GM10266 (cell line): ENCODE measurements around the gene CTPS2.

ENCODE experiments used
- DNase-seq: peaks from one replicate; pipeline ENCODE4 v3.0.0; 2012; ENCODE audit errors: extremely low spot score
- CTCF ChIP-seq: IDR thresholded peaks from 2 replicates; pipeline ENCODE4 v1.5.1; 2012; ENCODE audit warnings: mild to moderate bottlenecking, low read depth; ENCODE audit not compliant: control insufficient read depth, insufficient read depth; ENCODE audit errors: missing control alignments

CTPS2 gene

DNA sequence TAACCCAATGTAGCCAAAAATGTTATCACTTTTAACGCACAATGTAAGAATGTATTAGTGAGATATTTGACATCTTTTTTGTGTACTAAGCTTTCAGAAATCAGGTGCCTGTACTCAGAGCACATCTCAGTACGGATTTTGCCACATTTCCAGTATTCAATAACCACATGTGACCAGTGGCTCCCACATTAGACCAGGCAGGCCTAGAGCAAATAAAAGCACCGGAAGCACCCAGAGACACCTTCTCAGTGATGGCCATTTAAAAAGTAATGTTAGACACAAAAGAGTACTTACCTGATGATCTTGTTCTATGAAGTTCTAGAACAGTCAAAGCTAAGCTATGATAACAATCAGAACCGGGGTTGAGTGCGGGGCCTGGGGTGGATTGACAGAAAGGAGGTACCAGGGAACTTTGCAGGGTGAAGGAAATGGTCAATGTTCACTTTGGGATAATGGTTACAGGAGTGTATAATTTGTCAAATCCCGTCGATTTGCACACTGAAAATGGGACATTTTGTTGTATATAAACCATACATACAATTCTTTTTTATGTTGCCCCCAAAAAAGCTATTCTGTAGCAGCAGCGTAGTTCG lies 1.2 kb downstream of the CTPS2 start:
- no peak for TF ChIP-seq CTCF
- peak; percentile 17 for DNase-seq

DNA sequence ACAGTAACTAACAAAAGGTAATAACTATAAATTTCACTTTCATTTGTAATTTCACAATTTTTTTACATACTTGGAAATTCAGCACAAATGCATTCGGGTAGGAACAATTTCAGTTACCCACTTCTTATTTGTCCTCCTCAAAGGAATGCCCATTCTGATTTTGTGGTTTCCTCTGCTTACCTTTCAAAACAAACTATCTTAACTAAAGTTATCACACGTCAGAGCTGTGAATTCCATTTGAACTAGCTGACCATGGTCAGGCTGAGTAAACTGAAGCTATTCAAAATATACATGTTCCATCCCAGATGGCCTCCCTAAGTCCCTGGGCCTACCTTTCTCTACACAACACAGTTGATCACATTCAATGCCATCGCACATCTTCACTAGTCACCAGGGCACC lies 4.5 kb downstream of the CTPS2 start:
- TF ChIP-seq CTCF, result no peak
- DNase-seq, result no peak

DNA sequence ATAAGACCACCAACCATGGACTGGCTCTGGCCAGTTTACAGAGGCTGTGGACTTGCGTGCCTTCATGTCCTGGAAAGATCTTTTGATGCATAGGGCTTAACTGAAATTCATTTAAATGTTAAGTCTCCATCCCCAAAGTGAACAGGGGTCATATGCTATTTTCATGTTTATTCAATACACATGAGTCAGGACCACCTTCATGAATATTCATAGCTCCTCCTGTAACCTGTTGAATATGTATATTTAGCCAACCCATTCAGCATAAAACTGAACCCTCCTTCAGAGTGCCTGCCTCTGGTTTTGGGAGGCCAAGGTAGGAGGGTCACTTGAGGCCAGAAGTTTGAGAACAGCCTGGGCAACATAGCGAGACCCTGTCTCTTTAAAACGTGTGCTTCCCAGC lies 7.1 kb downstream of the CTPS2 start:
- TF ChIP-seq CTCF, result no peak

GRCh38 chrX:16702700-16703599 lies 9.5 kb downstream of the CTPS2 start:
- no peak for DNase-seq
- no peak for TF ChIP-seq CTCF

More for the DNA sequence above, 7.1 kb downstream of the CTPS2 start:
- DNase-seq, result no peak

GRCh38 chrX:16700734-16701133 lies 11.7 kb downstream of the CTPS2 start:
- no peak for DNase-seq
- TF ChIP-seq CTCF, result no peak

GRCh38 chrX:16699389-16699788 lies 13.1 kb downstream of the CTPS2 start:
- DNase-seq, result no peak
- TF ChIP-seq CTCF, result no peak

GRCh38 chrX:16696956-16697355 lies 15.5 kb downstream of the CTPS2 start:
- no peak for DNase-seq
- no peak for TF ChIP-seq CTCF
